ENCODE measurements around the gene ZBTB8A.
"Not testable (repeated sequence)": the region's sequence is repeated elsewhere in the genome, so short reads cannot be mapped to it uniquely, and the experiment has no call there.

The ZBTB8A gene

DNA sequence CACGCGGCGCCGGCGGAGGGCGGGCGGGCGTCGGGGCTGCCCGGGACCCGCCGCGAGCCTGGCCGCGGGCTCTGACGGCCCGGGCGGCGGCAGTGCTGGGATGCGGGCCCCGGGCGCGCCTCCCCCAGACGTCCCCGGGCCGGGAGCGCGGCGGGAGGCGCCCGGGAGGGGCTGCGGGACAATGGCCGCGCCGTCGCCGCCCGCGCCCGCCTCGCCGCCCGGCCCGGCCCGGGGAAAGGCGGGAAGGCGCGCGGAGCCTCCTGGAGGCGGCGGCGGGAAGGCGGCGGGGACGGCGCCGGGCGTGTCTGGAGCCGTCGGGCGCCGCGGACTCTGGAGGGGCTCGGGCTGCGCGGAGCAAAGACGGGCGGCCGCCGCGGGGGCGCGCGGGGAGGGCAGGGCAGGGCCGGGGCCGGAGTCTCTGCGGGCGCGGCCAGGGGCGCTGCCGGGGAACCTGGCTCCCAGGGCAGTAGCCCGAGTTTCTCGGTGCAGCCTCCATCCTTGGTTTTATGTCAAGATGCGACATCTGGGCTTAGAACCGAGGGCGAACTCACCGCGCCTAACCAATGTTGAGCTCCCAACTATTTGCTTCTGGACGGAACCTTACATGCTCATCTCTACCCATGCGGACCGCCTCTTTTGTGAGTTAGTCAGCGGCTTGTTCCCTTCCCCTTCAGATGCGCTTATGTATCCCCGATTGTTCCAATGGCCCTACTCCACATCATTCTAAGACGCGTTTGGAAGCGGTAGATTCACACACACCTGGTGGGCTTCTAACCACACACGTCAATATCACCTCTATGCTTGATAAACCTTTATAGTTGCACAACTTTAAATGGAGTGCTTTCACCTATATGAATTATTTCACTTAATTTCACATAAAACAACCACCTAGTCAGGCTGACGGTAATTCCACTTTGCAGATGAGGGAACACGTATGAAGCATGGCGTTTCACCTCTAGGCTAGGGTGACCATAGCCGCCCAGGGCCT lies 651 bp downstream of the ZBTB8A start:
- DNase-seq = no peak

DNA sequence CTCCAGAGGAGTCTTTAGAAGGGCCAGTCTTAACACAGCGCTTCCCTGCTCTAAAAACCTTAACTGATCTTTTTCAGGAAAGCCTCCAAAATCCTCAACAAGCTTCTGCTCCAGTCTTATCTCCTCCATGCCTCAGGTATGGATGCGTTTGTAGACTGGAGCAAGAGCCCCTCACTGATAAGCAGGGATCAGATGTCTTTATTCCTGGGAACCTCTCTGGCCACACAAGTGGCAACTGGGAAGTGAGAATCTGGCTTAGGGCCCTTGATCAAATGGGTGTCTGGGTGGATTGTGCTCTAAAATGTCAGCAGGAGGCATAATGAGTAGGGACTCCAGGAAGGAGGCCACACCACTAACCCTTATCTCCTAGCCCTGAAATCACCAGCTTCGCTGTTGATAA lies 1.4 kb downstream of the ZBTB8A start:
- DNase-seq = no peak

DNA sequence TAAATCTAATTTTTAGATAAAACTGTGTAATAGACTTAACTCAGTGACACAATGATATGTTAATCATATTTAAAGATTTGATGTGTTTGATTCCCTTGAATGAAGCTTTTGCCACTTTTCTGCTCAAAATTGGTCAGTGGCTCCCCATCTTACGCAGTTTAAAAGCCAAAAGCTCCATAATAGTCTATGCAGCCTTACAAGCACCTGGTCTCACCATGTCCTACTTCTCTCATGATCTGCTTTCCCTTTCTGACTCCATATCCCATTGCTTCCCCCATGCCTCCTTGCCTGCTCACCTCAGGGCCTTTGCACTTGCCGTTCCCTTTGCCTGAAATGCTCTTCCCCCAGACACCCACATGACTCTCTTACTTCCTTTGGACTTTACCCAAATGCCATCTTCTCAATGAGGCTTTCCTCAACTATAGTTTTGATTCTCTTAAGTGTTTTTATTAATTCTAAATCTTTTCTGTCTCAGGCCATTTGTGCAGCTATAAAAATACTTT lies 1.9 kb downstream of the ZBTB8A start:
- DNase-seq = no peak

GRCh38 chr1:32546611-32547010 lies 7.4 kb downstream of the ZBTB8A start:
- no peak for DNase-seq

GRCh38 chr1:32549616-32550015 lies 10.4 kb downstream of the ZBTB8A start:
- DNase-seq = no peak

DNA sequence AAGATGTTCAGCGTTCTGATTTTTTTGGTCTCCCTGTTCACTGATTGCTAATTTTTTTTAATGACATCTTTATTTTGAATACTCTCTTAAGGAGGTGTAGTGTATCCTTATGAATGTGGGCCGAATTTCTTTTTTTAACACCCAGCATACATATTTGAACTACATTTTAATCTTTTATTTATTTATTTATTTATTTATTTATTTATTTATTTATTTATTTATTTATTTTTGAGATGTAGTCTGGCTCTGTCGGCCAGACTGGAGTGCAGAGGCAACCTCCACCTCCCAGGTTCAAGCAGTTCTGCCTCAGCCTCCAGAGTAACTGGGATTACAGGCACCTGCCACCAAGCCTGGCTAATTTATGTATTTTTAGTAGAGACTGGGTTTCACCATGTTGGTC lies 15.1 kb downstream of the ZBTB8A start:
- DNase-seq = no peak

GRCh38 chr1:32557035-32557434 lies 17.8 kb downstream of the ZBTB8A start:
- DNase-seq = not testable (repeated sequence)

DNA sequence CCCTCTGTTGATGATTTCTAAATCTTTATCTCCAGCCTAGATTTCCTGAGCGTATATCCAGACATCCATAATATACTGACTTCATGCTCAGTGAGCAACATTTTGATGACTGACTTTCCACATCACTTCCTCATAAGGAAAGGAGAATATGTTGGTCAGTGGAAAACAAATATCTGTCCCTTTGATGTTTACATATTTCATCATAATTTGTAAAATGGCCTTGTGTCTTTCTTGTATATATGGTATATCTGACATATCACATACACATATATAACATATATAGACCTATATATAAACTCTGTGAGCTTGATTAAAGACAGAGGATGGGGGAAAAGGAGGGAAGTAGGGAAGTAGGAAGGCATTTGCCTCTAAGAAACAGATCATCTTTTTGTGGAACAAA lies 18.6 kb downstream of the ZBTB8A start:
- DNase-seq = no peak

GRCh38 chr1:32568929-32569328 lies 29.7 kb downstream of the ZBTB8A start:
- DNase-seq = no peak

DNA sequence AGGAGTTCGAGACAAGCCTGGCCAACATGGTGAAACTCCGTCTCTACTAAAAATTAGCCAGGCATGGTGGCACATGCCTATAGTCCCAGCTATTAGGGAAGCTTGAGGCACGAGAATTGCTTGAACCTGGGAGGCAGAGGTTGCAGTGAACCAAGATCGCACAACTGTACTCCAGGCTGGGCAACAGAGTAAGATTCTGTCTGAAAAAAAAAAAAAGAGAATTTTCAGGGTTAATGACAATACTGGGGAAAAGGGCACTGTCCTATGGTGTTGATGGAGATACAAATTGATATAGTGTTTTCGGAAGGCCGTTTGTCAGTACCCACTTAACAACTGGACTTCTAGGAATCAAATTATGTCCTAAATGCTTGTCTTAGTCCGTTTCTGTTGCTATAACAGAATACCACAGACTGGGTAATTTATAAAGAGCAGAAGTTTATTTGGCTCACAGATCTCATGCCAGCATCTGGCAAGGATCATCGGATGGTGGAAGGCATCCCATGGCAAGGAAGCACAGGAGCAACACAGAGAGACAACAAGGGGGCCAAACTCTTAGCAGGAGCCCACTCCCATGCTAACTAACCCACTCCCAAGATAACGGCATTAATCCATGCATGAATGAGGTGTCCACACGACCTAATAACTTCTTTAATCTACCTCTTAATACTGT lies 41.3 kb downstream of the ZBTB8A start:
- DNase-seq = no peak

DNA sequence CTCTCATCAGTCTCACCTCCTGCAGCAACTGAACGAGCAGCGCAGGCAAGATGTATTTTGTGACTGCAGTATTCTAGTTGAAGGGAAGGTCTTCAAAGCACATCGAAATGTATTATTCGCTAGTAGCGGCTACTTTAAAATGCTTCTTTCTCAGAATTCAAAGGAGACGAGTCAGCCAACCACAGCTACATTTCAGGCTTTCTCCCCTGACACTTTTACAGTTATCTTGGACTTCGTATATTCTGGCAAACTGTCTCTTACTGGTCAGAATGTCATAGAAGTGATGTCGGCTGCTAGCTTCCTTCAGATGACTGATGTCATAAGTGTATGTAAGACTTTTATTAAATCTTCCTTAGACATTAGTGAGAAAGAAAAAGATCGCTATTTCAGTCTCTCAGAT lies 53.7 kb downstream of the ZBTB8A start:
- DNase-seq = no peak

DNA sequence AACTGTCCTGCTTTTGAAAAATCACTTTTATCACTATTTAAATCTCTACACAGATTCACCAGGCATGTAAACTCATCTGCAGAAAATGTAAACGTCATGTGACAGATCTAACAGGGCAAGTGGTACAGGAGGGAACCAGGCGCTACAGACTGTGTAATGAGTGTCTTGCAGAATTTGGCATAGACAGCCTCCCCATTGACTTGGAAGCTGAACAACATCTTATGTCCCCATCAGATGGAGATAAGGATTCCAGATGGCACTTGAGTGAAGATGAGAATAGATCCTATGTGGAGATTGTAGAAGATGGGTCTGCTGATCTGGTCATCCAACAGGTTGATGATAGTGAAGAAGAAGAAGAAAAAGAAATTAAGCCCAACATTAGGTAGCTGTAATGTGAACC lies 60.8 kb downstream of the ZBTB8A start:
- DNase-seq = no peak

DNA sequence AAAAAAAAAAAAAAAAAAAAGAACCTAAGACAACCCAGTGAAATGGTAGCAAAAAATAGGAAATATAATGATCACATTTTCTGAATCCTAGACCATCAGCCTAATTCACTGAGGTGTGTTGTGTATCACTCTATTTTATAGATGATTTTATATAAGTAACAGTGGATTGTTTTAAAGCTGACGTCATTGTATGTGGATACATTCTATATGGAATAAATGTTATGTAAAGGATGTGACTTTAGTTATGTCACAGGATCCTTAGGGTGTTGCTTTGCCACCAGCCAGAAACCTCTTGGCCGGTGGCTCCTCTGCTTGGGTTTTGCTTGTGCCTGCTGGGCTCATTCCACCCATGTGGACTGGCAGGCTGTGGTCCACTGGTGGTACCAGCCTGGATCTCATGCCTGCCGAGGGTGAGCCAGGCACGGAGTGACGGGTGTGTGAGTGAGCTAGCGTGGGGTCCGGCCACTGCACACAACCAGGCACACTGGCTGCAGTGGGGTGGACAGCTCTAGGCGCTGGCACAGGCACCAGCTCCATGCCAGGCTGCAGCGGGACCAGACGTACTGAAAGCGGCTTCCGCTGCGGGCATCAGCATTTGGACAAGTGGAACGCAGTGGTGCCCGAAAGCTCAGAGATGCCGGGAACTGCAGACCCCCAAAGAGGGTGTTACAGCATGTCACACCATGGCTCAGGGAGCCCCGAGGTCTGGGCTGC lies 66.6 kb downstream of the ZBTB8A start:
- no peak for DNase-seq

DNA sequence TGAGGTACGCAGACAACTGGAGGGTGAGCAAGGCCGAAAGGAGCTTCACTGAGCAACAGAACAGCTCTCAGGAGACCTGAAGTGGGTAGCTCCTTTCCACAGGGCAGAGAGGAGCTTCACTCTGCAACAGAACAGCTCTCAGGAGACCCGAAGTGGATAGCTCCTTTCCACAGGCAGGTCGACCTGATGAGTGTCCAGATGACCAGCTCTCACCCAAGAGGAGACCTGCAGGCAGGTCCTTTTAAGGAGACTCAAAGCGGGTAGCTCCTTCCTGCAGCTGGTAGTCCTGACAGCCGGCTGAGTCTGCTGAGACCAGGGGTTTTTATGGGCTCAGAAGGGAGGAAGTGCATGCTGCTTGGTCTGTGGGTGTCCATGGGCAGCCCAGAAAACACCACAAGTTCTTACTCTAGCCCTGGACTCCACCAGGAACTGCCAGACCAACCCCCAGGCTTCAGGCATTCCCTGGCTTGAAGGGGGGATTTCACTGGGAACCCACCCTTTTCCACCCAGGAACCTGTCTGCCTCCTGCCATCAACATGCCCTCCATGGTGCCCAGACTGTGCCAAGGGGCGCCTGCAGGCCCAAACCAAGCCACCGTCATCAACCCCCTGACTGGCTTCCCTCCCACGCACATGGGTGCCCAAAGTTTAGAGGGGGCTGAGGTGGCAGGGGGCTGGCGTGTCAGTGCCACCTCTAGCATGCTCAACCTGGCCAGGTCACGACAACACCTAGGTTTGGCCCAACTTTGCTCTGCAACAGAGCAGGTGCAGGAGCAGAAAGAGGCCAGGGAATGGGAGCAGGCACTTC lies 67.5 kb downstream of the ZBTB8A start:
- no peak for DNase-seq

DNA sequence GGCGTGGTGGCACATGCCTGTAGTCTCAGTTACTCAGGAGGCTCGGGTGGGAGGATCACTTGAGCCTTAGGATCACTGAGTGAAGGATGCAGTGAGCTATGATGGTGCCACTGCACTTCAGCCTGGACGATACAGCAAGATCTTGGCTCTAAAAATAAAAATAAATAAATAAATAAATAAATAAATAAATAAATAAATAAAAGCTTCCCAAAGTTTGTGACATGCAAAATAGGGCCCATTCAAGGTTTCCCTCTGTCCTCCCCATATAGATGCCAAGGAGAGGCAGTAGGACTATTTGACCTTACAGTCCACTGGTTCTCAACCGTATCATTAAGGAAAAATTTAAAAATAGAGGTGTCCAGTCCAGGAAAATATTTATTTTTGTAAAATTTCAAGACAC lies 70.0 kb downstream of the ZBTB8A start:
- no peak for DNase-seq

GRCh38 chr1:32611859-32612188 lies 72.6 kb downstream of the ZBTB8A start:
- no peak for DNase-seq

DNA sequence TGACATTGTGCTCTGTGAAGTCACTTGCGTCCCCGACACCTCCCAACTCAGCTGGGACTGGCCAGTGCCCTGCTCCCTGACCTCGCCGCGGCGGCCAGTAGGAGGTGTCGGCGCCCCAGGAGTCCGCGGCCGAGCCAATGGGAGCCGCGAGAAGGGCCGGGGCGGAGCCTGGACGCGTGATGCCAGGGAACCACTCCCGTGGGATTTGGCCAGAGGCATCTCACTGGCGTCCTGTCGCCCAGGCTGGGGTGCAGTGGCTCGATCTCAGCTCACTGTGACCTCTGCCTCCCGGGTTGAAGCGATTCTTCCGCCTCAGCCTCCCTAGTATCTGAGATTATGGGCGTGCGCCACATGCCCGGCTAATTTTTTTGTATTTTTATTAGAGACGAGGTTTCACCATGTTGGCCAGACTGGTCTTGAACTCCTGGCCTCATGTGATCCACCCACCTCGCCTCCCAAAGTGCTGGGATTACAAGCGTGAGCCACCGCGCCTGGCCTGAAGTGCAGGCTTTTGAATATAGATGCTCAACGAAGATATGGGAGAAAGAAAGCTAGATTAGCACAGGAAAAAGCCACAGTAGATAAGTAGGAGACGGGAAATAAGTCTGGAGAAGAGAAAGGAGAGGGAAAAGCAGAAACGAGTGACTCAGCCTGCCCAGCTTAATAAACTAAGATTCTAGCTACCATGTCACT lies 73.1 kb downstream of the ZBTB8A start:
- DNase-seq = no peak

DNA sequence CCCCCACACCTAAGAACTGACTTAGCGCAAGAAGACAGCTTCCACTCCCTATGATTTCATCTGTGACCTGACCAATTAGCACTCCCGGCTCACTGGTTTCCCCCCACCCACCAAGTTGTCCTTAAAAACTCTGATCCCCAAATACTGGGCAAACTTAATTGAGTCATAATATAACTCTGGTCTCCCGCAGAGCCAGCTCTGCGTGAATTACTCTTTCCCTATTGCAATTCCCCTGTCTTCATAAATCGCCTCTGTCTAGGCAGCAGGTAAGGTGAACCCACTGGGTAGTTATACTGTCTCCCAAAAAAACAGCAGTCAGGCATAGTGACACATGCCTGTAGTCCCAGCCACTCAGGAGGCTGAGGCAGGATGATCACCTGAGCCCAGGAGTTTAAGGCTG lies 74.2 kb downstream of the ZBTB8A start:
- no peak for DNase-seq

DNA sequence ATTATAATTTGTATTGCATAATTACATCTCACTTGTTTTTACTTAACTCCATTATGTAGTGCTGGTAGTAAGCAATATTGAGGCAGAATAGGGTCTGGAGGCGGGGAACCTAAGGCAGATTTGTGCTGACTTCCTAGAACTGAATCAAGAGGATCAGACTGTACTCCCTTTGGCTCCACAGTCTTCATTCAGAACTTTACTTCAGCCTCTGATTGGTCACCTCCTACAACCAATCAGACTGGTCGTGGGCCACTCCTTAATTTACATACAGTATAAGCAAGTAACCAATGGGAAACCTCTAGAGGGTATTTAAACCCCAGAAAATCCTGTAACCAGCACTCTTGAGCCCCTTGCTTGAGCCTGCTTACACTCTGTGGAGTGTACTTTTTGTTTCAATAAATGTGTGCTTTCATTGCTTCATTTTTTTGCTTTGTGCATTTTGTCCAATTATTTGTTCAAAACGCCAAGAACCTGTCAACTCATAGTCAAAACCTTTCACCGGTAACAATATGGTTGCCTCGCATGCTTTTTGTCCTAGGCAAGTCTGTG lies 79.5 kb downstream of the ZBTB8A start:
- DNase-seq = no peak

GRCh38 chr1:32619701-32620485 lies 80.7 kb downstream of the ZBTB8A start:
- no peak for DNase-seq

- DNase-seq = no peak
Measured at GRCh38 chr1:32622205-32622604, 83.0 kb downstream of the ZBTB8A start.

Measured in NK-92 treated with Interleukin-12 subunit alpha and Interleukin-12 subunit beta, amount 100 ng/mL, for 24 hours (cell line).